PC-3 (cell line): ENCODE measurements around the gene MGLL. TPM values are rescaled to one million over a fixed set of nuclear protein-coding genes. Genes with fewer than 3 reads are reported as not detected.

Experiments used
- ATAC-seq: fragments of 200-7000 bp; cut with Tn5 transposase; 2 replicates; pipeline ENCODE4 v1.9.1; 2020; ENCODE audit warnings: mild to moderate bottlenecking, moderate library complexity
- BruUV-seq: library from RNA; stranded (reverse); fragments of 400-500 nt; replicated peaks from 2 replicates; lab custom pipeline; 2021; lab: Mats Ljungman, UMichigan
- CTCF ChIA-PET: fragments of 300-600 bp; sonication (Branson Sonifier 250); formaldehyde crosslinking; loops from one replicate; lab custom pipeline; 2022; ENCODE audit warnings: antibody characterized with exemption; lab: Charles Lee
- POLR2A ChIA-PET: fragments of 300-600 bp; sonication (Branson Sonifier 250); formaldehyde crosslinking; loops from one replicate; lab custom pipeline; 2022; ENCODE audit warnings: antibody characterized with exemption; ENCODE audit not compliant: unreplicated experiment; lab: Charles Lee
- DNase-seq: peaks from one replicate; pipeline ENCODE4 v3.0.0-alpha.2; 2015
- H2AFZ ChIP-seq: fragments of 300-600 bp; sonication (generic); 2 replicates; pipeline ENCODE4 v1.6.0; 2016; ENCODE audit warnings: antibody characterized with exemption, low read length
- H3F3A ChIP-seq: fragments of 300-600 bp; sonication (generic); one replicate; pipeline ENCODE4 v1.6.0; 2017; ENCODE audit warnings: antibody characterized with exemption, low read length, control low read depth, mild to moderate bottlenecking; ENCODE audit not compliant: unreplicated experiment
- H3K27ac ChIP-seq: fragments of 300-600 bp; sonication (generic); 2 replicates; pipeline ENCODE4 v1.5.1; 2016; ENCODE audit warnings: mild to moderate bottlenecking, low read length
- H3K27me3 ChIP-seq: fragments of 300-600 bp; sonication (generic); 2 replicates; pipeline ENCODE4 v1.6.1; 2016; ENCODE audit warnings: low read length, mixed read lengths
- H3K36me3 ChIP-seq: fragments of 300-600 bp; sonication (generic); 2 replicates; pipeline ENCODE4 v1.6.1; 2016; ENCODE audit warnings: low read depth, mixed run types, low read length, mixed read lengths
- H3K4me1 ChIP-seq: fragments of 300-600 bp; sonication (generic); 2 replicates; pipeline ENCODE4 v1.5.1; 2016; ENCODE audit warnings: low read length; ENCODE audit not compliant: insufficient read depth
- H3K4me2 ChIP-seq: fragments of 300-600 bp; sonication (generic); 2 replicates; pipeline ENCODE4 v1.6.0; 2016; ENCODE audit warnings: low read length
- H3K4me3 ChIP-seq: fragments of 300-600 bp; sonication (generic); 2 replicates; pipeline ENCODE4 v1.5.1; 2016; ENCODE audit warnings: mild to moderate bottlenecking, low read length, mixed read lengths
- H3K79me2 ChIP-seq: fragments of 300-600 bp; sonication (generic); 2 replicates; pipeline ENCODE4 v1.6.1; 2017; ENCODE audit warnings: low read length, mixed read lengths
- H3K9ac ChIP-seq: fragments of 300-600 bp; sonication (generic); 2 replicates; pipeline ENCODE4 v1.6.0; 2016; ENCODE audit warnings: mild to moderate bottlenecking, low read length
- H3K9me2 ChIP-seq: fragments of 300-600 bp; sonication (generic); replicated peaks from 2 replicates; pipeline ENCODE4 v1.6.1; 2016; ENCODE audit warnings: mixed run types, low read length, mixed read lengths
- H3K9me3 ChIP-seq: fragments of 300-600 bp; sonication (generic); 2 replicates; pipeline ENCODE4 v1.6.1; 2016; ENCODE audit warnings: low read length, mixed read lengths
- H4K20me1 ChIP-seq: fragments of 300-600 bp; sonication (generic); 2 replicates; pipeline ENCODE4 v1.6.1; 2016; ENCODE audit warnings: low read length, mixed read lengths
- CTCF ChIP-seq: fragments of 300-600 bp; sonication (generic); conservative IDR thresholded peaks from 2 replicates; pipeline ENCODE4 v1.5.1; 2017; ENCODE audit warnings: antibody characterized with exemption, low read depth, mild to moderate bottlenecking, low read length
- EZH2 ChIP-seq: fragments of 300-600 bp; sonication (generic); IDR thresholded peaks from one replicate; pipeline ENCODE4 v1.6.1; 2017; ENCODE audit warnings: antibody characterized with exemption, mild to moderate bottlenecking, low read length; ENCODE audit not compliant: unreplicated experiment
- EZH2phosphoT487 ChIP-seq: fragments of 300-600 bp; sonication (generic); IDR thresholded peaks from 2 replicates; pipeline ENCODE4 v1.6.1; 2018; ENCODE audit warnings: mild to moderate bottlenecking, antibody characterized with exemption, low read length, borderline replicate concordance
- intact Hi-C: fragments of 100-400 bp; cut with micrococcal nuclease; formaldehyde crosslinking; loops from 2 replicates; pipeline ENCODE4 v1.9.0; 2023
- total RNA-seq: library from RNA; depleted of rRNA; stranded (reverse); fragments of >200 nt; gene quantifications from 2 replicates; pipeline ENCODE4 v1.2.3, GENCODE V29; 2014

MGLL gene
- total RNA-seq, 1 experiment from 2014 or later, result 38.7 TPM

DNA sequence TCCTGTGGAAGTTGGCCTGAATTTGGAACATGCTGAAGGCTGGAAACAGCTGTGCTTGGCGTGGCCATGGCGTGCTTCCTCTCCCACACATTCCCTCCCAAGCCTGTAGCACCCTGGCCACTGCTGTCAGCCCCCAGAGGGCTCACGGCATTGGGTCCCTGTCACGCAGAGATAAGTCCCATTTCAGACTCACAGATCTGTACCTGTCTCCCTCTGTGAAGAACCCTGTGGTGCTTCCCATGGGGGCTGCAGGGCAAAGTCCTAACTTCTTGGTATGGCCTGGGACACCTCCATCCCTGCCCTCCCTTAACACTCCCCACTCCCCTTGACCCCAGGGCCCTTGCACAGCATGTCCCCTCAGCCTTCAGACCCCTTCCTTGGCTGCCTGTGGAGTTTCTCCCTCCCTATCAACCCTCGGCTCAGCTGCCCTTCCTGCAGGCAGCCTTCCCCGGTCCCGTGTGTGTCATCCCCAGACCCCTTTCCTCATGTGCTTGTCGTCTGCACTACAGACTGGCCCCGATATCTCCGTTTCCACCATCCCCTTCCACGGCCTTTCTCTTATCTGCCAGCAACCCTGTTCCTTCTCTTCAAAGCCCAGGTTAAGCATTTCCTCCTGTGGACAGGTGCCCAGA lies 120.9 kb downstream of the MGLL start:
- DNase-seq (no peak), ATAC-seq (no peak)
- peaks cover 35% of the 10 kb centered on the region for H3K4me1 ChIP-seq
- no peak overlapping the region for H3K4me2 ChIP-seq
- ChIA-PET CTCF (no interaction called here), POLR2A (no interaction called here)
- H3K27me3 ChIP-seq, result no peaks in the 10 kb centered on the region
- no peak overlapping the region for H2AFZ ChIP-seq
- no peak overlapping the region for H3K27ac ChIP-seq
- BruUV-seq, result no TSS peak
- no peak overlapping the region for H3K4me3 ChIP-seq
- intact Hi-C loops, result no loop called here
- no peaks in the 10 kb centered on the region for H3K79me2 ChIP-seq
- H3K36me3 ChIP-seq, result no peaks in the 10 kb centered on the region
- no peak for TF ChIP-seq EZH2phosphoT487
- no peak for TF ChIP-seq EZH2
- TF ChIP-seq CTCF, result no peak
- H4K20me1 ChIP-seq, result no peaks in the 10 kb centered on the region
- no peaks in the 10 kb centered on the region for H3K9me2 ChIP-seq
- no peaks in the 10 kb centered on the region for H3F3A ChIP-seq
- no peaks in the 10 kb centered on the region for H3K9me3 ChIP-seq
- H3K9ac ChIP-seq, result no peak overlapping the region

GRCh38 chr3:127700406-127700805 lies 121.9 kb downstream of the MGLL start:
- CTCF ChIA-PET, result no interaction called here
- H3K27ac ChIP-seq, result no peak overlapping the region
- BruUV-seq, result no TSS peak

More at GRCh38 chr3:127700406-127700805, 121.9 kb downstream of the MGLL start:
- Histone ChIP-seq H2AFZ (no peak overlapping the region), H3K9me3 (no peaks in the 10 kb centered on the region), H4K20me1 (no peaks in the 10 kb centered on the region), H3K79me2 (no peaks in the 10 kb centered on the region), H3K27me3 (no peaks in the 10 kb centered on the region), H3K4me1 (peaks cover 35% of the 10 kb centered on the region), H3K4me3 (no peak overlapping the region), H3K9me2 (no peaks in the 10 kb centered on the region), H3K4me2 (no peak overlapping the region), H3K36me3 (no peaks in the 10 kb centered on the region), H3F3A (no peaks in the 10 kb centered on the region), H3K9ac (no peak overlapping the region)
- POLR2A ChIA-PET, result no interaction called here
- ATAC-seq (no peak), DNase-seq (no peak)
- TF ChIP-seq CTCF (no peak), EZH2phosphoT487 (no peak), EZH2 (no peak)
- intact Hi-C loops, result no loop called here
